Thyroid gland (tissue), 4 donors: ENCODE measurements around the gene CTIF. TPM values are rescaled to one million over a fixed set of nuclear protein-coding genes. Genes with fewer than 3 reads are reported as not detected.

ENCODE experiments used
- DNase-seq, 2 donors: peaks; one replicate each; pipeline ENCODE4 v3.0.0-alpha.2; 2019
- H3K27ac ChIP-seq, 3 donors: fragments of 200-600 bp; sonication (generic); 1 replicate in 2 of 3; 2 replicates in 1 of 3; pipeline ENCODE4 v1.5.1; 2016 to 2019; ENCODE audit warnings: mild to moderate bottlenecking in 1 of 3, moderate library complexity in 1 of 3
- H3K27me3 ChIP-seq: fragments of 200-600 bp; sonication (generic); one replicate; pipeline ENCODE4 v1.5.1; 2019
- H3K36me3 ChIP-seq, 2 donors: fragments of 200-600 bp; sonication (generic); one replicate each; pipeline ENCODE4 v1.5.1; 2016 to 2019
- H3K4me1 ChIP-seq, 2 donors: fragments of 200-600 bp; sonication (generic); one replicate each; pipeline ENCODE4 v1.5.1; 2017 to 2019
- H3K4me3 ChIP-seq, 3 donors: fragments of 200-600 bp; sonication (generic); replicated peaks in 1 of 3; 1 replicate in 2 of 3; 2 replicates in 1 of 3; pipeline ENCODE4 v1.5.1; 2016; ENCODE audit warnings: mild to moderate bottlenecking in 1 of 3
- H3K9me3 ChIP-seq: fragments of 200-600 bp; sonication (generic); one replicate; pipeline ENCODE4 v1.5.1; 2017
- POLR2A ChIP-seq, 2 donors: fragments of 450-650 bp; IDR thresholded peaks; one replicate each; pipeline ENCODE4 v1.6.1; 2017; ENCODE audit warnings: antibody characterized with exemption in 2 of 2, mild to moderate bottlenecking in 2 of 2, moderate library complexity in 1 of 2
- WGBS, 2 donors: methylation state at CpG; one replicate each; pipeline ENCODE4 v1.1.5; 2017; 5-methylcytosine and 5-hydroxymethylcytosine counted together
- intact Hi-C: fragments of 100-400 bp; cut with DNase I; formaldehyde crosslinking; loops from one replicate; pipeline ENCODE4 v1.15.1; 2023
- total RNA-seq, 4 donors: library from RNA; depleted of rRNA; stranded (reverse); fragments of >200 nt; gene quantifications; one replicate each; pipeline ENCODE4 v1.2.3, GENCODE V29; 2016
- TF ChIP-seq, protein P1 (sequence below), 6 experiments: fragments of 200-600 bp in 3 of 6; fragments of 450-650 bp in 3 of 6; sonication (generic) in 3 of 6; IDR thresholded peaks; one replicate each; pipeline ENCODE4 v1.5.1; 2016 to 2019; ENCODE audit warnings: antibody characterized with exemption in 6 of 6, mild to moderate bottlenecking in 2 of 6, inconsistent platforms in 1 of 6, moderate library complexity in 1 of 6

CTIF gene
- total RNA-seq, 4 donors from 2014 or later = 18.7 to 29.8 (median 23.6) TPM

- TF ChIP-seq, protein P1, sequence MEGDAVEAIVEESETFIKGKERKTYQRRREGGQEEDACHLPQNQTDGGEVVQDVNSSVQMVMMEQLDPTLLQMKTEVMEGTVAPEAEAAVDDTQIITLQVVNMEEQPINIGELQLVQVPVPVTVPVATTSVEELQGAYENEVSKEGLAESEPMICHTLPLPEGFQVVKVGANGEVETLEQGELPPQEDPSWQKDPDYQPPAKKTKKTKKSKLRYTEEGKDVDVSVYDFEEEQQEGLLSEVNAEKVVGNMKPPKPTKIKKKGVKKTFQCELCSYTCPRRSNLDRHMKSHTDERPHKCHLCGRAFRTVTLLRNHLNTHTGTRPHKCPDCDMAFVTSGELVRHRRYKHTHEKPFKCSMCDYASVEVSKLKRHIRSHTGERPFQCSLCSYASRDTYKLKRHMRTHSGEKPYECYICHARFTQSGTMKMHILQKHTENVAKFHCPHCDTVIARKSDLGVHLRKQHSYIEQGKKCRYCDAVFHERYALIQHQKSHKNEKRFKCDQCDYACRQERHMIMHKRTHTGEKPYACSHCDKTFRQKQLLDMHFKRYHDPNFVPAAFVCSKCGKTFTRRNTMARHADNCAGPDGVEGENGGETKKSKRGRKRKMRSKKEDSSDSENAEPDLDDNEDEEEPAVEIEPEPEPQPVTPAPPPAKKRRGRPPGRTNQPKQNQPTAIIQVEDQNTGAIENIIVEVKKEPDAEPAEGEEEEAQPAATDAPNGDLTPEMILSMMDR (IDR thresholded peaks at IDR 0.05) = no peak
- TF ChIP-seq POLR2A (IDR thresholded peaks at IDR 0.05) = no peak
- Histone ChIP-seq H3K27ac (no peak overlapping the region), H3K4me1 (peaks cover 4 to 13% of the 10 kb centered on the region in 2 donors), H3K36me3 (no peaks in the 10 kb centered on the region), H3K9me3 (no peaks in the 10 kb centered on the region), H3K27me3 (no peaks in the 10 kb centered on the region), H3K4me3 (no peak overlapping the region)
- WGBS, 2 donors = 79 to 88% methylated on average over 13 to 15 of the region's 15 CpGs
- intact Hi-C loops = no loop called here
- DNase-seq = no peak
Measured at GRCh38 chr18:48861181-48861708, 322.4 kb downstream of the CTIF start.

- Histone ChIP-seq H3K27ac (no peak overlapping the region), H3K27me3 (no peaks in the 10 kb centered on the region), H3K36me3 (no peaks in the 10 kb centered on the region), H3K4me3 (no peak overlapping the region), H3K4me1 (peaks cover 4 to 16% of the 10 kb centered on the region in 2 donors), H3K9me3 (no peaks in the 10 kb centered on the region)
- WGBS, 2 donors = 76 to 96% methylated on average over 16 of the region's 16 CpGs
- intact Hi-C loops = no loop called here
- DNase-seq = no peak
- TF ChIP-seq POLR2A (IDR thresholded peaks at IDR 0.05) = no peak
- TF ChIP-seq, protein P1 (IDR thresholded peaks at IDR 0.05) = no peak
Measured at GRCh38 chr18:48862132-48862531, 323.3 kb downstream of the CTIF start.

DNA sequence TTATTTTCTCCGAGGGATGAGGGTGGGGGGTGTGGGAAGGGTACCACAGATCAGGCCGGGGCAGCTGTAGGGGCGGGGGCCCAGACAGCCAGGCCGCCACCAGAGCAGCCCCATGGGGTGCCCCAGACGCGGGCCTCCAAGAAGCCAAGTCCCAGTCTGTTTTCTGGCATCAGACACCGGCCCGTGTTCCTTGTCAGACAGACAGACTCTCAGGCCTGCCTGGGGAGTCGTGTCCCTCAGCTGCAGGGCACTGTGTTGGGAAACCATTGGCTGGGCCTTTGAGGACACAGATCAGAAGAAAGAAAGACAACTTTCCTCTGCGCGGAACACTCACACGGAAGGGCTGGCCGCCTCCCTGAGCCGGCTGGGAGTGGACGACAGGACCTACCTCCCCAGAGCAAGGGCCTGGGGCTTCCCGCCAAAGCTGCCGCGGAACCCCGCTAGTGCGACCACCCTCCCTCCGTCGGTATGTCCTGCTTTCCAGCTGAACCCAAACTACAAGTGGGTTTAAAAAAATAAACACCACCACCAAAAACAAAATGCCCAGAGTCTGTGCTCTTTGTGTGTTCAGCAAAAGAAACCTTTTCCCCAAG, 323.9 kb downstream of the CTIF start:
- Histone ChIP-seq H3K4me1 (peaks cover 4 to 16% of the 10 kb centered on the region in 2 donors), H3K27me3 (no peaks in the 10 kb centered on the region), H3K4me3 (no peak overlapping the region), H3K9me3 (no peaks in the 10 kb centered on the region), H3K27ac (peak overlapping the region in 2 of 3 donors; percentile 33 to 48), H3K36me3 (no peaks in the 10 kb centered on the region)
- intact Hi-C loops = no loop called here
- DNase-seq = peak; percentile 31 to 33
- no peak for TF ChIP-seq POLR2A (IDR thresholded peaks at IDR 0.05)
- TF ChIP-seq, protein P1 (IDR thresholded peaks at IDR 0.05) = no peak
- WGBS, 2 donors = 42 to 59% methylated on average over 19 to 22 of the region's 22 CpGs

DNA sequence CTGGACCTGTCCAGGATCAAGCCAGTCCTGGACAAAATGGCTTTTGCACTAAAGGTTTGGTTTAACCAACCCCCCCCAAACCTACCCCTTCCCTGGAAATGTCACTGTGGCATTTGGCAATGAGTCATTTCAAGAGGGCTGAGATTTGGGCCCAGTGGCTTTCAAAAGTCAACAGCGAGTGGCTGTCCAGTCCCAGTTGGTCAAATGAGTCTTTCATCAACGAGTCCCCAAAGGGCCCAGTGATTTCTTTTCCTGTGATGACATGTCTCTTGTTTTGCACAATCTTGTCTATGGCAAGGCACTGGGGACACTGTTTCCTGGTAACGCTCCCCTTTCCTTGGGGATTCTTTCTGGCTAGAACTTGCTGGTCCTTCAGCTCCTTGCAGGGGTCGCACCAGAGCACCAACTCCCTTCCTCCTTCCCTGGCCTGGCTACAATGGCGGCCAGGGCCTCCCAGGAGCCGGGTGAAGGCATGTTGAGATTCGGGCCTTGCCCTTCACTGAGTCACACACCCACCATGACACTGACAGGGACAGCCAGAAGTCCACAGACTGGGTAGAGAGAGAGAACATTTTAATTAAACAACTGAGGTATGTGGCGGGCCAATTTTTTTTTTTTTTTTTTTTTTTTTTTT, 324.7 kb downstream of the CTIF start:
- Histone ChIP-seq H3K36me3 (no peaks in the 10 kb centered on the region), H3K27ac (peak overlapping the region in 1 of 3 donors; percentile 39), H3K4me3 (no peak overlapping the region), H3K27me3 (no peaks in the 10 kb centered on the region), H3K9me3 (no peaks in the 10 kb centered on the region), H3K4me1 (peaks cover 4 to 17% of the 10 kb centered on the region in 2 donors)
- 89 to 93% methylated on average over 8 of the region's 8 CpGs for WGBS, 2 donors
- intact Hi-C loops = no loop called here
- no peak for TF ChIP-seq POLR2A (IDR thresholded peaks at IDR 0.05)
- TF ChIP-seq, protein P1 (IDR thresholded peaks at IDR 0.05) = no peak
- no peak for DNase-seq

DNA sequence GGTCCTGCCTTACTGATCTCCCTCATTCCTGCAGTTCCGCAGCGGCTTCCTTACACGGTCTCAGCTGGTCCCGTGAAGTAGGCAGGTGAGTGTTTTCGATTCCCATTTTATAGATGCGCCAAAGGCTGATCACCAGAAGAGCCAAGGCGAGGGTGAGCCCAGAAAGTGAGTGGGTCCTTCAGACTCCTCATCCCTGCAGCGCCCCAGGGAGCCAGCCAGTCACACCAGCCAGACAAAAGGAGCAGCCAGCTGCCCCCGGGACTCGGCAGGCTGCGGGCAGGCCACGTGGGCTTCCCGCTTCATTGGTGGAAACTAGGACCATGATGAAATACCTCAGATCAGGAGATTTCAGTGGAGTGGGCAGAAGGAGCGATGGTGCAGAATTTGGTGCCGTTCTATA, 326.0 kb downstream of the CTIF start:
- H3K4me1 ChIP-seq = peaks cover 4 to 26% of the 10 kb centered on the region in 2 donors
- TF ChIP-seq POLR2A (IDR thresholded peaks at IDR 0.05) = no peak
- TF ChIP-seq, protein P1 (IDR thresholded peaks at IDR 0.05) = no peak
- no peak overlapping the region for H3K27ac ChIP-seq
- H3K4me3 ChIP-seq = no peak overlapping the region
- 94 to 97% methylated on average over 15 of the region's 15 CpGs for WGBS, 2 donors
- intact Hi-C loops = no loop called here
- no peaks in the 10 kb centered on the region for H3K36me3 ChIP-seq
- no peaks in the 10 kb centered on the region for H3K9me3 ChIP-seq
- no peaks in the 10 kb centered on the region for H3K27me3 ChIP-seq
- no peak for DNase-seq
